ENCODE data around the gene G6PC2.
"Not testable (repeated sequence)": the region's sequence is repeated elsewhere in the genome, so short reads cannot be mapped to it uniquely, and the experiment has no call there.

Gene G6PC2

GRCh38 chr2:168907940-168908662, 7.0 kb downstream of the G6PC2 start:
- DNase-seq: no peak

DNA sequence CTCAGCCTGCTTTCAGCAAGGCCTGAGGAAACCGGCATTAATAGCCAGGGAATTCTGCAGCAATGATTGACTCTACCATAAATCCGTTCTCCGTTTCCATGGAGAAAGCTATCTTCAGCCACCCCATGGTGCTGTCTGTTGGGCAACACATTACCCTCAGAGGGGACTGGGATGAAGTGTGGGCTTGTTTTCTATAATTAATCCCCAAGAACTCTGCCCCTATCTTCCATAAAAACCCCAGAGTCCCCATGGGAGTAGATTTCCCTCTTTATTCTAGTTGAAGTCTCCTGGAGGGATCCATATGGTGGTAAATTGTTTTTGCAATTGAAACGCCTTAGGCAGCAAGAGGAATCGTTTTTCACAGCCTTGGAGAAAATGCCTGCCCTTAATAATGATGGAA, 9.2 kb downstream of the G6PC2 start:
- no peak for DNase-seq

- DNase-seq: no peak
Observed at GRCh38 chr2:168912466-168912865, 11.4 kb downstream of the G6PC2 start.

DNA sequence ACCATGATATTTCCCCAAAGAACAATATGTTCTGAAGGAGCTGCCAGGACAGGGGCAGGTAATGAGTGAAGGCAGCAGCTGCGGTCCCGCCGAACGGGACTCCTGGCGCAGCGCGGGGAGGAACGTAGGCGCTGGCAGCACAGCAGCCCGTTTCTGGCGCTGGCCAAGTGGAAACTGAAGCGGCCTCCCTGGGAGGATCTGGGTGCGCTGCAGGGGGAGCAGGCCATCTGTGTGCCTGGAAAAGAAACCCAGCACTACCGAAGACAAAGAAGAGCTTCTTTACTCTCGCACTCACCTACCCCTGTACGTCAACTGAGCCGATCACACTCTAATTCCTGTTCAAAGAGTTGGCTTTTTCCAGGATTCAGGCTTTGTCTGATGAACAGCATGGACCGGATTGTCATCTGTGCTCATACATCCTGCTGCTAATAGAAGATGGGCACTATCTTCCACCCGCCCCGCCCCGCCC, 11.8 kb downstream of the G6PC2 start:
- DNase-seq: no peak

GRCh38 chr2:168913495-168913894, 12.4 kb downstream of the G6PC2 start:
- DNase-seq: no peak

DNA sequence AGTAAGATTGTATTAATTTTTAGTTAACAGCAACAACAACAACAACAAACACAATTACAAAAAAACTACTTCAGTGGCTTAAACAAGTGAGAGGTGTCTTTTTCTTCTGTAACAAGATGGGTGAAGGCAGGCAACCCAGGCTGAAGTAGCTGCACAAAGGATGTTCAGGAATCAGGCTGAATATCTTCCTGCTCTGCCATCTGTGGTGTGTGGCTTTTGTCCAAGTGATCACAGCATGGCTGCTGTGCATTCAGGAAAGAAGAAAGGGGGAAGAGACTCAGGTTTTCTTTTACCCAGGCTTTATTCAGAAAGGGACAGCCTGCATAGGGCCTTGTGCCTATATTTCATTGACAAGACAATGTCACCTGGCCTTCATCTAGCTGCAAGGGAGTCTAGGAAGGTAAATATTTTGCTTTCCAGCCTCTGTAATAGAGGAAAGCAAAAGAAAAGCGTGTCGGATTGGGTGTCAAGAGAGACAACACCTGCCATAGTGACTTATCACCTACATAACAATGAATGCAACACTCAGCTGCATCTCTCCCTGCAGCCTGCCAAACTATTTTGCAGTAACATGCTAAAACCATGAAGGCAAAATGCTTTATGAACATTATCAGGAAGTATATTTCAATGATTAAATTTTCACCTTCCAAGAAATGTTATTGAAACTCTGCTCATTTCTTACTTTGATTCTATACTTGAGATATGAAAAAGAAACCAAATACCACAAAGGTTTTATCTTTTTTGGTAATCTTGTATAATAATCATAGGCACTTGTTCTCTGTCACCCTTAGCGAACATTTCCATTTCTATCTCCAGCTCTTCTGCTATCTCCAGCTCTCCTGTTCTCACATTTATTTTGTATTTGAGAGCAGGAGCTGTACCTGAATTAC, 14.6 kb downstream of the G6PC2 start:
- DNase-seq: no peak

DNA sequence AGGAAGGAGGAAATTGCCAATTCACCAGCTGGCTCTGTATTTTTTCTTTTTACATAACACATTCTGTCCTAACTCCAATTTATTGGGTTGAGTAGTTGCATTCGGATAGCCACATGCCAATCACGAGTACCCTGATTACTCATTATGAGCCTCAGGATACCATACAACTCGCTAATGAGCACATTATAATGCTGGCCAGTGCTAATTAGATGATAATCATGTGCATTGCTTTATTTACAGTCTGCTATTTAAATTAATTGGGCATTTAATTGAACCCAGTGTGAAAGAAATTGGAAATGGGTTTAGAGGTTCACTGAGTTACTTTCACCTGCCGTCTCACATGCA, 15.2 kb downstream of the G6PC2 start:
- DNase-seq: no peak

DNA sequence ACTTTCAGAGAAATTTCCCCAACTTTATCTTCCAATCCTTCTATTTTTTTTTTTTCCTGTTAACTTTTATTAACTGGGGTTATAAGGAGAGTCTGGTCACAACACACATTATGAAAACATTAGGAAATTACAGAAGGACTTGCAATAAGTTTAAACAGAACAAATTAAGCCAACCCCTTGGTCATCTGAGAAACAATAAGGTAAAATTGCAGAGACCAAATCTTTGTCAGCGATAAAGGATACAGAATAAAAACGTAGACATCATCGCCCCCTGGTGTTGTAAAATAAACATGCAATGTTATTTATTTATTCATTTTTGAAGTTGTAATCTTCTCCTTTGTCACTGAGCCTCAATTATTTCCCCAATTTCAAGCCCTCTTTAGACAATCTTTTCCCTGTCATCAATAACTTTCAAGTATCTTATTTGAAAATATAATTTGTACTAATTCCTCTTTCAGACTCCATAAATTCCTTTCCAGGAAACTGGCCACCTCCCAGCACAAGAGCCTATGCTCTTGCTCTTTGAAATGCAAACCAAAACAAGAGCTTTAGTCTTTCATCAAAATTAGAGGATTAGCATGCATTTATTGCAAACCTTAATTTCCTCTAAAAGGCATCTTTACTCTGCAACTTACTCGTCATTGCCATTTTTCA, 19.5 kb downstream of the G6PC2 start:
- no peak for DNase-seq

- no peak for DNase-seq
Observed at GRCh38 chr2:168926621-168927386, 25.7 kb downstream of the G6PC2 start.

DNA sequence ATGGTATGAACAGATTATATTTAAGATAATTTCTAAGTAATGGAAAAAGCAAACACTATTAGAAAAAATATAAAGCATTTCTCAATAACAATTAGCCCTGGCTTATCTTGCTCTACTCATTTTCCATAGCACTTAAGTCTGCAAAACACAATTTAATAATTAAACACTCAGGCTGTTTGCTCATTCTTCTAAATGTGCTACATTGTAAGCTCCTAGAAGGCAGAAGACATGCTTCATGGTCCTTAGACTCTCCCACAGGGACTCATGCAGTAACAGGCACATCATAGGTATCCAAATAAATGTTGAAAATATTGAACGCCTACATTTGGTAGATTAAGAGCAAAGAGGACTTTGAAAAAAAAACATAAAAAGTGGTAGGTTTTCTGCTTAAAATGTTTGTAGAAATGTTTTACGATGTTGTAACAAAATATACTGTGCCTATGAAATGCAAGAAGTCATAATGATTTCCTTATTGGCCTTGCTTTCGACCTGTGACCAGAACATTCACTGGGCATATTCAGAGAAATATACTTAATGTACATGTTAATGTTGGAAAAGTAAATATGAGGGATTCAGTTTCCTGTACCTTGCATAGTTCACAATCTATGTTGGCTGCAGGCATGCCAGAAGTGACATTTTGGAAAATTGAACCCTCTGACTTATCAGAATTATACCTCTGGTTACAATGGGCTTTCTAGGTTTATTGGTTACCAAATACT, 27.2 kb downstream of the G6PC2 start:
- no peak for DNase-seq

- no peak for DNase-seq
Observed at GRCh38 chr2:168929031-168929430, 27.9 kb downstream of the G6PC2 start.

DNA sequence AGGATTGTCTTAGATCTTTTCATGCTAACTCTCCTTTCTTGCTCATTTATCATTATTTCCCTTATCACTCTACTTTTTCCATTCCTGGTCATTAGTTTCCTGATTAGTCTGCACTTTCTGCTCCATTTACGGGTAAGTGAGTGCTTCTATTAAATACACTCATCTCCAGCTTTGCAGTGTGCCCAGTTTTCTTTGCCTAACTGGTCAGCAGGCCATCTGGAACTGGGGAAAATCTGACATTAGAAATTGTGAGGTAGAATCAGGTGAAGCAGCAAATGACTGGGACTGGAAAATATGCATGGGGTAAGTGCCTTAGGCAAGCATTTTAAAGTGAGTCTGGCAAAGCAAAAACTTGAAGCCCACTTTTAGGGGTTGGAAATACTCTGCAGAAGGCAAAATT, 29.2 kb downstream of the G6PC2 start:
- DNase-seq: no peak

DNA sequence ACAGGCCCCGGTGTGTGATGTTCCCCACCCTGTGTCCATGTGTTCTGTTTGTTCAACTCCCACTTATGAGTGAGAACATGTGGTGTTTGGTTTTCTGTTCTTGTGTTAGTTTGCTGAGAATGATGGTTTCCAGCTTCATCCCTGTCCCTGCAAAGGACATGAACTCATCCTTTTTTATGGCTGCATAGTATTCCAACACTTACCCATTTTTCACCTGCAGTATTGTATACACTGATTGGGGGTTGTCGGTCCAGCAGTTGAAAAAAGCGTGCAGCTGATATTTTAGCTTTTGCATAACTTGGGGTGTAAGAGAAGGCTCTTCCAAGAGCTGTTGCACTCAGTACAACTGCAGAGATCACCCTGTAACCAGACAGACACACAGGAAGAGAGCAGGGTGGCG, 31.1 kb downstream of the G6PC2 start:
- not testable (repeated sequence) for DNase-seq

GRCh38 chr2:168934826-168935225, 33.7 kb downstream of the G6PC2 start:
- DNase-seq: no peak

DNA sequence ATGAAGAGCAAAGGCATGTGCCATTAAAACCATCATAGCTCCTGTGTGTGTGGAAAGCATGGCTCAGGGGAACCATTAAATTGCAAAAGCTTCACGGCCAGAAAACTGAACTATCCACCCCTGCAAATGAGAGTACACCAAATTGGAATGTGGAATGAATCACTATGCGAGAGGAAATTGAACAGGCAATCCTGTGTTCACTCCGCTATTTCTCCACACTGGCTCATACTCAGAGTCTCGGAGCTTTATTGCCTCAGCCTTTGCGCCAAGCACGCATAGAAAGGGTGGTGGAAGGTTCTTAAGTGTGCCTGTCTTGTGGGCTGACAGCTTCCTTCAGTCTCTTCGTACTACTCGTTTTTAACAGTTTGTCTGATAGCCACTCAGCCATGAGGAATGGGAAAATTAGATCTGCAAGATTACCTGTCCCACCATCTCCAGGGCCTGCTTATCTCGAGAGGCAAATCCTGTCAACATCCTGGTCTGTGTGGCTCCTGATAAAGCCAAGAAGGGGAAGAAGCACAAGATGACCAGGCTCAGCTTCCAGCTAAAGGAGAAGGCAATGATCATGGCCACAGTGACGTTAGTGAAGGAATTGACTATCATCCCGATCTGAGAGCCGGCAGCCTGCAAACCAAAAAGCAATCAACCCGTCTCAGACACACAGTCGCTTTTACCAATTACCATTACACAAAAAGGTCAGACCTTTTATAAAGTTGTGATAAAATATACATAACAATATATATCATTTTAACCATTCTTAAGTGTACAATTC, 34.9 kb downstream of the G6PC2 start:
- no peak for DNase-seq

GRCh38 chr2:168939061-168939460, 38.0 kb downstream of the G6PC2 start:
- DNase-seq: no peak

DNA sequence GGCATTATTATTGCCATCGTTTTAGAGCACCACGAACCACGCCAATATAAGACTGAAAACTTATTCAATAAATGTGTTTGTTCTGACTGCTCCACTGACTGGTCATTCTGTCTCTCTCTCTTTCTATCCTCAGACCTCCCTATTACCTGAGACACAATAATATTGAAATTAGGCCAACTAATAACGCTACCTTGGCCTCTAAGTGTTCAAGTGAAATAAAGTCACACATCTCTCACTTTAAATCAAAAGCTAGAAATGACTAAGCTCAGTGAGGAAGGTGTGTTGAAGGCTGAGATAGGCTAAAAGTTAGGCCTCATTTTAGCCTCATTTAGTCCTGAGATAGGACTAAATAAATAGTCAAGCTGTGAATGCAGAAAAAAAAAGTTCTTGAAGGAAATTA, 38.8 kb downstream of the G6PC2 start:
- DNase-seq: no peak

DNA sequence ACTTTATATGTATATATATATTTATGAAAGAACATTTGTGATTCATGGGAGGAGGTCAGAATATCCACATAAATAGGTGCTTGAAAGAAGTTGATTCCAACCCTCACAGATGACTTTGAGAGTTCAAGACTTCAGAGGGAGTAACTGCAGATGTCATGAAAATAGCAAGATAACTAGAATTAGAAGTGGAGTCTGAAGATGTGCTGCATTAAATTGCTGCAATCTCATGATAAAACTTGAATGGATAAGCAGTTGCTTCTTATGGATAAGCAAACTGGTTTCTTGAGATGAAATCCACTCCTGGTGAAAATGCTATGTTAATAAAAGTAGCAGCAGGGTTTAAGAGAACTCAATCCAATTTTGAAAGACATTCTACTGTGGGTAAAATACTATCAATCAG, 40.2 kb downstream of the G6PC2 start:
- no peak for DNase-seq

- DNase-seq: no peak
Observed at GRCh38 chr2:168944065-168944464, 43.0 kb downstream of the G6PC2 start.

DNA sequence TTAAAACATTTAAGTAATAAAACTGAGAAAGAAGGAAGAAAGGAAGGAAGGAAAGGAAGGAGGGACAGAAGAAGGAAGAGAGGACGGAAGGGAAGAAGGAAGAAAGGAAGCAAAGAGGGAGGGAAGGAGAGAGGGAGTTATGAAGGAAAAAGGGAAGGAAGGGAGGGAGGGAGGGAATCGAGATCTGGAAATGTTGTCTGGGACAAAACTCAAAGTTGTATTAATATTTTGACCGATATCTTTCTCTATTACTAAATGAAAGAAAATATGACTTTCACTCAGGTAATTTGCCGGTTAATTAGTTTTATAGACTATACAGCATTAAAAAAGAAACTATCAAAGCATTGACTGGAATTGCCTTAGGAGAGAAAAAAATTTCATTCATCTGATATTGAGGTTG, 44.4 kb downstream of the G6PC2 start:
- DNase-seq: no peak

GRCh38 chr2:168948621-168949212, 47.6 kb downstream of the G6PC2 start:
- DNase-seq: no peak

All from activated CD8-positive, alpha-beta memory T cell treated with anti-CD3 and anti-CD28 coated beads, Interleukin-2, amount 50 U/mL, for 48 hours (primary cell).